HepG2 (cell line): Measurements from ENCODE around the gene ARHGEF16. TPM values are rescaled to one million over a fixed set of nuclear protein-coding genes. Genes with fewer than 3 reads are reported as not detected.

Source experiments
- ATAD3A ChIP-seq: sonication (generic); formaldehyde crosslinking; IDR thresholded peaks from 2 replicates; pipeline ENCODE4 v1.4.0; 2020; ENCODE audit warnings: missing genetic modification reagents
- CAMTA2 ChIP-seq: sonication (generic); formaldehyde crosslinking; IDR thresholded peaks from 2 replicates; pipeline ENCODE4 v1.4.0; 2020; ENCODE audit warnings: mild to moderate bottlenecking, missing genetic modification reagents, borderline replicate concordance
- CEBPB ChIP-seq: IDR thresholded peaks from 2 replicates; pipeline ENCODE4 v1.6.1; 2011; ENCODE audit warnings: low read depth, low read length, improper control_type of control experiment, borderline replicate concordance
- EED ChIP-seq: sonication (generic); formaldehyde crosslinking; IDR thresholded peaks from 2 replicates; pipeline ENCODE4 v1.5.0; 2020; ENCODE audit warnings: mild to moderate bottlenecking, missing genetic modification reagents
- FOXA1 ChIP-seq, 2 experiments: fragments of 450-650 bp in 1 of 2; sonication (generic) in 1 of 2; formaldehyde crosslinking in 1 of 2; IDR thresholded peaks; 2 replicates each; pipeline versions ENCODE4 v1.4.0 to v1.6.1; 2016 to 2020; ENCODE audit warnings: missing genetic modification reagents in 1 of 2
- RAD51 ChIP-seq: fragments of 450-650 bp; IDR thresholded peaks from 2 replicates; pipeline ENCODE4 v1.6.1; 2016; ENCODE audit warnings: borderline replicate concordance
- ZNF10 ChIP-seq: sonication (generic); formaldehyde crosslinking; IDR thresholded peaks from 2 replicates; pipeline ENCODE4 v1.4.0; 2020; ENCODE audit warnings: mild to moderate bottlenecking, low read depth, missing genetic modification reagents, borderline replicate concordance
- ZNF121 ChIP-seq: sonication (generic); formaldehyde crosslinking; IDR thresholded peaks from 2 replicates; pipeline ENCODE4 v1.5.0; 2020; ENCODE audit warnings: mild to moderate bottlenecking, missing genetic modification reagents
- ZNF17 ChIP-seq: sonication (generic); formaldehyde crosslinking; IDR thresholded peaks from 2 replicates; pipeline ENCODE4 v1.5.0; 2020; ENCODE audit warnings: mild to moderate bottlenecking, missing genetic modification reagents
- ZNF350 ChIP-seq: sonication (generic); formaldehyde crosslinking; IDR thresholded peaks from 2 replicates; pipeline ENCODE4 v1.4.0; 2020; ENCODE audit warnings: mild to moderate bottlenecking, low read depth, missing genetic modification reagents, borderline replicate concordance
- ZNF496 ChIP-seq: sonication (generic); formaldehyde crosslinking; IDR thresholded peaks from 2 replicates; pipeline ENCODE4 v1.8.1; 2023; ENCODE audit warnings: mild to moderate bottlenecking, moderate library complexity, missing genetic modification reagents; ENCODE audit not compliant: insufficient replicate concordance
- ZNF549 ChIP-seq: sonication (generic); formaldehyde crosslinking; IDR thresholded peaks from 2 replicates; pipeline ENCODE4 v1.5.0; 2020; ENCODE audit warnings: missing genetic modification reagents
- ZNF557 ChIP-seq: sonication (generic); formaldehyde crosslinking; IDR thresholded peaks from 2 replicates; pipeline ENCODE4 v1.4.0; 2020; ENCODE audit warnings: missing genetic modification reagents
- ZNF775 ChIP-seq: sonication (generic); formaldehyde crosslinking; IDR thresholded peaks from 2 replicates; pipeline ENCODE4 v1.4.0; 2020; ENCODE audit warnings: missing genetic modification reagents, mild to moderate bottlenecking, moderate library complexity, borderline replicate concordance
- ZNF839 ChIP-seq: sonication (generic); formaldehyde crosslinking; IDR thresholded peaks from 2 replicates; pipeline ENCODE4 v1.4.0; 2020; ENCODE audit warnings: missing genetic modification reagents, mild to moderate bottlenecking, borderline replicate concordance
- ZNF878 ChIP-seq: sonication (generic); formaldehyde crosslinking; IDR thresholded peaks from 2 replicates; pipeline ENCODE4 v1.8.1; 2023; ENCODE audit warnings: mild to moderate bottlenecking, missing genetic modification reagents, moderate library complexity
- ZSCAN22 ChIP-seq: sonication (generic); formaldehyde crosslinking; IDR thresholded peaks from 2 replicates; pipeline ENCODE4 v1.4.0; 2020; ENCODE audit warnings: mild to moderate bottlenecking, missing genetic modification reagents
- polyA plus RNA-seq, 8 experiments: library from polyadenylated mRNA; depleted of rRNA in 3 of 8; stranded (reverse) in 7 of 8; unstranded in 1 of 8; fragments of >200 nt; fragmentation: Illumina TruSeq in 4 of 8; extraction: Trizol in 4 of 8; gene quantifications; 2 replicates each; pipeline versions ENCODE4 v1.2.1 to v1.2.3, GENCODE V29; 2011 to 2016; ENCODE audit warnings: low read depth in 4 of 8, missing spikeins in 1 of 8, mixed read lengths in 1 of 8; ENCODE audit not compliant: insufficient read depth in 1 of 8
- total RNA-seq, 5 experiments: library from RNA; depleted of rRNA; stranded (reverse); fragments of >200 nt; fragmentation: Illumina TruSeq; extraction: Trizol; gene quantifications; 2 replicates each; pipeline ENCODE4 v1.2.3, GENCODE V29; 2016; ENCODE audit warnings: low read depth in 1 of 5
- TF ChIP-seq, protein P1 (sequence below): IDR thresholded peaks from 2 replicates; pipeline ENCODE4 v1.6.1; 2016; ENCODE audit warnings: low read depth
- TF ChIP-seq, protein P2 (sequence below): IDR thresholded peaks from 2 replicates; pipeline ENCODE4 v1.6.1; 2016; ENCODE audit warnings: missing genetic modification reagents, missing compliant biosample characterization
- TF ChIP-seq, protein P3 (sequence below): sonication (generic); formaldehyde crosslinking; IDR thresholded peaks from 2 replicates; pipeline ENCODE4 v1.9.0; 2021; ENCODE audit warnings: missing genetic modification reagents, borderline replicate concordance
- TF ChIP-seq, protein P4 (sequence below): sonication (generic); formaldehyde crosslinking; IDR thresholded peaks from 2 replicates; pipeline ENCODE4 v1.4.0; 2020; ENCODE audit warnings: mild to moderate bottlenecking, missing genetic modification reagents
- TF ChIP-seq, protein P5 (sequence below): sonication (generic); formaldehyde crosslinking; IDR thresholded peaks from 2 replicates; pipeline ENCODE4 v1.4.0; 2020; ENCODE audit warnings: mild to moderate bottlenecking, missing genetic modification reagents

The ARHGEF16 gene
- total and polyA plus RNA-seq, 2 of the 13 experiments (the other 11 are each of a cell fraction or from before 2014, with no cell fraction given): 20.3 to 39.9 TPM

DNA sequence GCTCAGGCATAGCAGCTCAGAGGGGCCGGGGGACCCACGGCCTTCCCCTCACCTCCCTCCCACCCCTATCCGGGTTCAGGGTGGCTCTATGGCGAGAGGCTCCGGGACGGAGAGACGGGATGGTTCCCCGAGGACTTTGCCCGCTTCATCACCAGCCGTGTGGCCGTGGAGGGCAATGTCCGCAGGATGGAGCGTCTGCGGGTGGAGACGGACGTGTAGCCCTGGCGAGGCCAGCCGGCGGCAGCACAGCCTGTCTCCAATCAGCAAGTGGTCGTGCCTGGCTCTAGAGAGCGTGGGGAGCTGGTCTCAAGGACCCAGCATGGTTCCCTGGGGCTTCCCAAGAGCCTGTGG lies 25.9 kb downstream of the ARHGEF16 start (continued):
- TF ChIP-seq, protein P1, sequence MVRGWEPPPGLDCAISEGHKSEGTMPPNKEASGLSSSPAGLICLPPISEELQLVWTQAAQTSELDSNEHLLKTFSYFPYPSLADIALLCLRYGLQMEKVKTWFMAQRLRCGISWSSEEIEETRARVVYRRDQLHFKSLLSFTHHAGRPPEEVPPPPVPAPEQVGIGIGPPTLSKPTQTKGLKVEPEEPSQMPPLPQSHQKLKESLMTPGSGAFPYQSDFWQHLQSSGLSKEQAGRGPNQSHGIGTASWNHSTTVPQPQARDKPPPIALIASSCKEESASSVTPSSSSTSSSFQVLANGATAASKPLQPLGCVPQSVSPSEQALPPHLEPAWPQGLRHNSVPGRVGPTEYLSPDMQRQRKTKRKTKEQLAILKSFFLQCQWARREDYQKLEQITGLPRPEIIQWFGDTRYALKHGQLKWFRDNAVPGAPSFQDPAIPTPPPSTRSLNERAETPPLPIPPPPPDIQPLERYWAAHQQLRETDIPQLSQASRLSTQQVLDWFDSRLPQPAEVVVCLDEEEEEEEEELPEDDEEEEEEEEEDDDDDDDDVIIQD: no peak
- TF ChIP-seq FOXA1 (IDR thresholded peaks at IDR 0.05): no peak
- TF ChIP-seq FOXA1 (CRISPR knock-in tag; IDR thresholded peaks at IDR 0.05): no peak
- TF ChIP-seq, protein P2, sequence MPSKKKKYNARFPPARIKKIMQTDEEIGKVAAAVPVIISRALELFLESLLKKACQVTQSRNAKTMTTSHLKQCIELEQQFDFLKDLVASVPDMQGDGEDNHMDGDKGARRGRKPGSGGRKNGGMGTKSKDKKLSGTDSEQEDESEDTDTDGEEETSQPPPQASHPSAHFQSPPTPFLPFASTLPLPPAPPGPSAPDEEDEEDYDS (CRISPR knock-in tag): no peak
- TF ChIP-seq ZNF775 (CRISPR knock-in tag): no peak
- no peak for TF ChIP-seq EED (CRISPR knock-in tag)
- TF ChIP-seq ZNF878 (CRISPR knock-in tag): no peak
- TF ChIP-seq ZNF549 (CRISPR knock-in tag): peak; percentile 42; the same call in 1 of the 2 replicates
- TF ChIP-seq ZNF10 (CRISPR knock-in tag): no peak
- TF ChIP-seq ZNF350: no peak
- no peak for TF ChIP-seq ZNF839 (CRISPR knock-in tag)
- TF ChIP-seq, protein P3, sequence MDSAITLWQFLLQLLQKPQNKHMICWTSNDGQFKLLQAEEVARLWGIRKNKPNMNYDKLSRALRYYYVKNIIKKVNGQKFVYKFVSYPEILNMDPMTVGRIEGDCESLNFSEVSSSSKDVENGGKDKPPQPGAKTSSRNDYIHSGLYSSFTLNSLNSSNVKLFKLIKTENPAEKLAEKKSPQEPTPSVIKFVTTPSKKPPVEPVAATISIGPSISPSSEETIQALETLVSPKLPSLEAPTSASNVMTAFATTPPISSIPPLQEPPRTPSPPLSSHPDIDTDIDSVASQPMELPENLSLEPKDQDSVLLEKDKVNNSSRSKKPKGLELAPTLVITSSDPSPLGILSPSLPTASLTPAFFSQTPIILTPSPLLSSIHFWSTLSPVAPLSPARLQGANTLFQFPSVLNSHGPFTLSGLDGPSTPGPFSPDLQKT (CRISPR knock-in tag): no peak
- no peak for TF ChIP-seq ZSCAN22
- TF ChIP-seq, protein P4, sequence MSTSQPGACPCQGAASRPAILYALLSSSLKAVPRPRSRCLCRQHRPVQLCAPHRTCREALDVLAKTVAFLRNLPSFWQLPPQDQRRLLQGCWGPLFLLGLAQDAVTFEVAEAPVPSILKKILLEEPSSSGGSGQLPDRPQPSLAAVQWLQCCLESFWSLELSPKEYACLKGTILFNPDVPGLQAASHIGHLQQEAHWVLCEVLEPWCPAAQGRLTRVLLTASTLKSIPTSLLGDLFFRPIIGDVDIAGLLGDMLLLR: no peak
- no peak for TF ChIP-seq CEBPB
- TF ChIP-seq, protein P5, sequence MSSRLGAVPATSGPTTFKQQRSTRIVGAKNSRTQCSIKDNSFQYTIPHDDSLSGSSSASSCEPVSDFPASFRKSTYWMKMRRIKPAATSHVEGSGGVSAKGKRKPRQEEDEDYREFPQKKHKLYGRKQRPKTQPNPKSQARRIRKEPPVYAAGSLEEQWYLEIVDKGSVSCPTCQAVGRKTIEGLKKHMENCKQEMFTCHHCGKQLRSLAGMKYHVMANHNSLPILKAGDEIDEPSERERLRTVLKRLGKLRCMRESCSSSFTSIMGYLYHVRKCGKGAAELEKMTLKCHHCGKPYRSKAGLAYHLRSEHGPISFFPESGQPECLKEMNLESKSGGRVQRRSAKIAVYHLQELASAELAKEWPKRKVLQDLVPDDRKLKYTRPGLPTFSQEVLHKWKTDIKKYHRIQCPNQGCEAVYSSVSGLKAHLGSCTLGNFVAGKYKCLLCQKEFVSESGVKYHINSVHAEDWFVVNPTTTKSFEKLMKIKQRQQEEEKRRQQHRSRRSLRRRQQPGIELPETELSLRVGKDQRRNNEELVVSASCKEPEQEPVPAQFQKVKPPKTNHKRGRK: no peak
- no peak for TF ChIP-seq ATAD3A
- TF ChIP-seq CAMTA2 (CRISPR knock-in tag): no peak
- TF ChIP-seq ZNF121 (CRISPR knock-in tag): no peak
- TF ChIP-seq ZNF496 (CRISPR knock-in tag): no peak
- no peak for TF ChIP-seq RAD51
- TF ChIP-seq ZNF17 (CRISPR knock-in tag): no peak
- TF ChIP-seq ZNF557 (CRISPR knock-in tag): no peak
